ENCODE data around the gene OR2V2.
"Not testable (repeated sequence)": the region's sequence is repeated elsewhere in the genome, so short reads cannot be mapped to it uniquely, and the experiment has no call there.

OR2V2 gene

DNA sequence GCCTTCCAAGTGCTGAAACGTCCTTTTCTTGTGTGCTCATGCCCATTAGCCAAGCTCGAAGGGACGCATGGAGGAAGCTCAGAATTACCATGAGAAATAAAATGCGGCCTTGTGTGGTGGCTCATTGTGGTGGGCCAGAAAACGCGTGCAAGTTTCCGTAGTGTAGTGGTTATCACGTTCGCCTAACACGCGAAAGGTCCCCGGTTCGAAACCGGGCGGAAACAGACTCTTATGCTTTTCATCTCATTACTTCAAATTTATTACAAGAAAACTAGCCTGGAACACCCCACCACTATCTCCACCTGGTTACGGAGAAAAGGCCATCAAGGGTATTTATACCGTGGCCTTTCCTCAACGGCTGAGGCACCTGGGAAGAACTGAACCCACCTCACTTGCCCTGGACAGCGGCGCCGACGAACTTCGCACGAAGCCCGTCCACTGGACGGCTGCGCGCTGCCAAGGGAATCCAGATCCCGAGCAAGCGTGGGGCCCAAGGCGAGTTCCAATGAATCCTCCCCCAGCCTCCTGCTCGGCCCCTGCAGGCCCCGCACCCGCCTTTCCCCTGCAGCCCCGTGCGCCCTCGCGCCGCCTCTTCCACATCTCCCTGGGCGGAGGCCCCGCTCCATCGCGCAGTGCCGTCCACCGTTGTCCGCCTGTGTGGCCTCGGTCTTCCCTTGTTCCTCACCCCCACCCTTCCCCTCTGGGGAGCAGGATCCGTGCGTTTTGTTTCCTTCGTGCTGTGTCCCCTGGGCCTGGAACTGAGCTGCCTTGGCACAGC lies 22.3 kb downstream of the OR2V2 start:
- not testable (repeated sequence) for DNase-seq (ENCODE audit: low spot score)

GRCh38 chr5:181170237-181170825 lies 22.9 kb downstream of the OR2V2 start:
- no peak for DNase-seq (ENCODE audit: low spot score)

GRCh38 chr5:181170996-181171395 lies 23.6 kb downstream of the OR2V2 start:
- DNase-seq (ENCODE audit: low spot score): no peak

DNA sequence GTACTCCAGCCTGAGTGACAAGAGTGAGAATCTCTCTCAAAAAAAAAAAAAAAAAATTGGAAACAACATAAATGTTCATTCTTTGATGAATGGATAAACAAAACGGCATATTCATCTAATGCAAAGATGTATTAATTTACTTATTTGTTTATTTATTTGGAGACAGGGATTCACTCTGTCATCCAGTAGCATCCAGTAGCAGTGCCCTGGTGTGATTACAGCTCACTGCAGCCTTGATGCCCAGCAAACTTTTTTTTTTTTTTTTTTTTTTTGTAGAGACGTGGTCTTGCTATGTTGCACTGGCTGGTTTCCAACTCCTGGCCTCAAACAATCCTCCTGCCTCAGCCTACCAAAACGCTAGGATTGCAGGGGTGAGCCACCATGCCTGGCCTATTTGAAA lies 24.4 kb downstream of the OR2V2 start:
- no peak for DNase-seq (ENCODE audit: low spot score)

DNA sequence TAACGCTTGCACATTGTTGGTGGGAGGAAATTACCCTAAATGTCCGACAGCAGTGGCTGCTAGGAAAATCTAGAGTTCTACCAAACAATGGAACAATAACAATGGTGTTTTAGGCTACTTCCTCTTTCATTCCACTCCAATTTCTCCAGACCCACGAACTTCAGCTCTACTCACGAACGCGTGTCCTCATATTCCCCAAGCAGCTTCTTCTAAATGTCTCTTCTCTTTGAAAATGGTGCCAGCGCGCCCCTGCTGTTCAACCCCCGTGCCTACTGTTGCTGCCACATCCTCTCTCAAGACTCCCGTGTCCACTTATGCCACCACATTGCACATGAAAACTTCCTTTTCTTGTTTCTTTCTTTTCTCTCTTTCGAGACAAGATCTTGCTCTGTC lies 25.6 kb downstream of the OR2V2 start:
- DNase-seq (ENCODE audit: low spot score): peak; percentile 47

- DNase-seq (ENCODE audit: low spot score): peak; percentile 72
Observed at GRCh38 chr5:181173420-181174342, 26.3 kb downstream of the OR2V2 start.

GRCh38 chr5:181176254-181176952 lies 29.0 kb downstream of the OR2V2 start:
- DNase-seq (ENCODE audit: low spot score): no peak

DNA sequence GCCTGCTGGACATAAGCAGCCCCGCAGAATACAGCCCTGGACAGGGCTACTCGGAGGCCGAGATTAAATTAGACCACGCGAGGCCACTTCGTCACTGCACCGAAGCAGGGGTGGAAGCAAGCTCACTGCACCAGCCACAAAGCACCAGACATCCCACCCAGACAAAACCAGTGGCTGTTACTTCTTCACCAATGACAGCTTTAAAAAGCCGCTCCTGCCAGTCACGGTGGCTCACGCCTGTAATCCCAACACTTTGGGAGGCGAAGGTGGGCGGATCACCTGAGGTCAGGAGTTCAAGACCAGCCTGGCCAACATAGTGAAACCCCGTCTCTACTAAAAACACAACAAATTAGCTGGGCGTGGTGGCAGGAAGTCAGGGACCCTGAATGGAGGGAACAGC lies 30.2 kb downstream of the OR2V2 start:
- DNase-seq (ENCODE audit: low spot score): not testable (repeated sequence)

DNA sequence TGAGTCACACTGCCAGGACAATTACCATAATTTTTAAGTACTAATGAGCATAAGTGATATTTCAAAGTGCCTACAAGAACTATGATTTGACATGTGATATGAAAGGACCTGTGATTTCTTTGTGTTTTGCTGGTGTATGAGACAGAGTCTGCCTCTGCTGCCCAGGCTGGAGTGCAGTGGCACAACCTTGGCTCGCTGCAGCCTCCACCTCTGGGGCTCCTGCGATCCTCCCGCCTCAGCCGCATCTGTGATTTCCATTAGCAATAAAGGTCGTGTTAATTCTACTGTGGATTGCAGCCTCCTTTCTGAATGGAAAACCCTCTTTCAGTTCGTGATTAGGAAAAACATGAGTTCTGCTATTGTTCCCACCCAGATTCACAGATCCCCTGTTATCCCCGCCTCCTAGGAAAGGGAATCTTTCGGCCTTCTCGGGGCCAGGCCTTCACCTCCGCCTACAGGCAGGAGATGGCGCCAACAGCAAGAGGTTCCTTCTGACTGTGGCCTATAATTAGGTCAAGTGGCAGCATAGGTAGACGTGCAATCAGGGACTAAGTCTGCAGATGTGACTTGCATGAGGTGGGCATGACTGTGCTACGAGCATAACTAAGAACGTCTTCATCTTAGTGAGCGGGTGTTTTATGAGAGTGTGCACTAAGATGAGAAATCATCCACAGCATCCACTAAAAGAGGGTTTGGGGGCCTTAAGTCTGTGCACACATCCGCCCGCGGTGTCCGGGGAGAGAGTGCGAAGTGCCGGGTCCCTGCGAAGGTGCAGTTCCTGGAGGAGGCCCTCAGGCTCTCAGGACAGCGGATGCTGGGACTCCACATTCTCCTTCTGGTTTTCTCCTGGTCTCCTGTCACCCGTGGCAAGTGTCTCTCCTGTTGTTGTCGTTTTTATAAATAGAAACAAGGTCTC lies 34.5 kb downstream of the OR2V2 start:
- peak; percentile 69 for DNase-seq (ENCODE audit: low spot score)

GRCh38 chr5:181182651-181183050 lies 35.3 kb downstream of the OR2V2 start:
- DNase-seq (ENCODE audit: low spot score): no peak

DNA sequence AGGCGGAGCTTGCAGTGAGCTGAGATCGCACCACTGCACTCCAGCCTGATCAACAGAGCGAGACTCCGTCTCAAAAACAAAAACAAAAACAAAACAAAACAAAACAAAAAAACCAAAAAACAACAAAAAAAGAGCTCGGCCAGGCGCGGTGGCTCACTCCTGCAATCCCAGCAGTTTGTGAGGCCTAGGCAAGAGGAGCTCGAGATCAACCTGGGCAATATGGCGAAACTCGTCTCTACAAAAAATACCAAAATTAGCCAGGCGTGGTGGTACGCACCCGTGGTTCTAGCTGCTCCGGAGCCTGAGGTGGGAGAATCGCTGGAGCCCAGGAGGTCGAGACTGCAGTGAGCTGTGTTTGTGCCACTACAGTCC lies 37.4 kb downstream of the OR2V2 start:
- DNase-seq (ENCODE audit: low spot score): peak; percentile 29

GRCh38 chr5:181185560-181185959 lies 38.2 kb downstream of the OR2V2 start:
- DNase-seq (ENCODE audit: low spot score): no peak

DNA sequence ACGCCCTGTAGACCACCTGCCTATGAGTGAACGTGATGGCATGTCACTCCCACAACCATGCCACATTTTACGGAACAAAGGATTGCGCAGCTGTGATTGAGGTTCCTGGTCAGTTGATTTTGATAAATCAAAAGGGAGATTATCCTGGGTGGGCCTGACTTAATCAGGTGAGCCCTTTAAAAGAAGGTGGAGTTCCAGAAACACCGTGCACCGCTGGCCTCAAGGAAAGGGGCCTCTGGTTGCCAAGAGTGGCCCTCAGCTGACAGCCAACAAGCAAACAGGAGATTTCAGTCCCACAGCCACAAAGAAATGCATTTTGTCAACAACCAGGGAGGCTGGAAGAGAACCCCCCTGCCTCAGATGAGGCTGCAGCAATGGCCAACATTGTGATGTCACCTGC lies 38.6 kb downstream of the OR2V2 start:
- no peak for DNase-seq (ENCODE audit: low spot score)

DNA sequence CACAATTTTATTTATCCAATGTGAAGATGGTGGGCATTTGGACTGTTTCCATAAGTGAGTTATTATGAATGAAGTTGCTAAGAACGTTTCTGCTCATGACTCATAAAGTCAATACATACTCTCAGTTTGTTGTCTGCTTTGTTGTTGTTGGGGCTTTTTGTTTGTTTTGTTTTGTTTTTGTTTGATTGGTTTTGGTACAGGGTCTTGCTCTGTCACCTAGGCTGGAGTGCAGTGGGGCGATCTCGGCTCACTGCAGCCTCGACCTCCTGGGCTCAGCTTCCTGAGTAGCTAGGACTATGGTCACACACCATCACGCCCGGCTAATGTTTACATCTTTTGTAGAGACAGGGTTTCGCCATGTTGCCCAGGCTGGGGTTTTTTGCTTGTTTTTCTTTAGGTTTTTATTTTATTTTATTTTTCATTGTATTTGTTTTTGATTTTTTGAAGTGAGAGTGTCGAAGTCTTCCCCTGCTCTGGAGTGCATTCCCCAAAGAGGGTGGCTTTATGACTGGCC lies 39.7 kb downstream of the OR2V2 start:
- DNase-seq (ENCODE audit: low spot score): no peak

DNA sequence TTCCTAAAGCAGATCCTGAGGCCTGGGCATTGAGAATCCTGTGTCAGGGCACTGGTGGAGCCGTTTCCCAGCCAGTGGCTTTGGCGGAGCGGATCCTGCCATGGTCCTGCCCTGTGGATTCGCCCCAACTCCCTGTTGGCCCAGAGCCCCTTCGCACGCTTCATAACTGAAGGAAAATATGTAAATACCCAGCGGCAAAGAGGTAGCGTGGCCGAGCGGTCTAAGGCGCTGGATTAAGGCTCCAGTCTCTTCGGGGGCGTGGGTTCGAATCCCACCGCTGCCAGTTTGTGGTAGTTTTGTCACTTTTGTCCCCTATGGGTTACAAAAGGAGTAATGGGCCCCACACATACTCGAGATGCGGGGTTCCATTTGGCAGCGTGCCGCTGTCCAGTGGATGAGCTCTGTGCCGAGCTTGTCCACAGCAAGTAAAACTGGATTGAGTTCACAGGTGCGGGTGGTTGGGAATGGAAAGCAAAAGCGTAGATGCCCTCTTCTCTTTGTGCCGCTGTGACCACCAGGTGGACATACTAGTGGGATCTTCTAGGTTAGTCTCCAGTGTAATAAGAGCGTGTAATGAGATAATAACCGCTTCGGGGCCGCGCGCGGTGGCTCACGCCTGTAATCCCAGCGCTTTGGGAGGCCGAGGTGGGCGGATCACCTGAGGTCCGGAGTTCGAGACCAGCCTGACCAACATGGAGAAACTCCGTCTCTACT lies 40.3 kb downstream of the OR2V2 start:
- peak; percentile 81 for DNase-seq (ENCODE audit: low spot score)

DNA sequence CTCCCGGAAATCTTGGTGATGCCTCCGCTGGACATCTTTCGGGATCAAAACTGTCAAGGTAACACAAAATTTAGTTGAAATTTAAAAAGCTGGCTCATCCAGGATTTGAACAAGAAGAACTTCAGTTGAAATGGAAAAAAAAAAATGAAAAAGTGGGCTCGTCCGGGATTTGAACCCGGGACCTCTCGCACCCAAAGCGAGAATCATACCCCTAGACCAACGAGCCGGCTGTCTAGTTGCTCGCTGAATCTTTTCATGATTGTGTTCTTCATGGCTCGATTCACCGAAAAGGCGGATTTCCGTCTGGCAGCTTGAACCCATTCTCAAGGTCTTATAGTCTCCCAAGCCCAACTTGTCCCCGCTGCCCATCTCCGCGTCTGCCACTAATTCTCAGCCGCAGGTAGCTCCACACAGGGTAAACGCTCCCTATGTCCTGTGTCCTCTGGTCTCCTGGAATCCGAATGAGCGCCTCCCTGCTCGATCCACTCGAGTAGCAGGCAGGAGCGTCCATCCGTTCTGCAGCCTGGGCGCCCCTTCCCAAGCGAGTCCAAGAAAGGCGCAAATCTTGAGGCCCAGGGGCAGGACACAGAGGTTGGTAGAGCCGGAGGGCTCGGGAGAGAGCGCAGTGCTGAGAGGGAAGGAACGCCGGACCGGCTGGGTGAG lies 41.4 kb downstream of the OR2V2 start:
- peak; percentile 79 for DNase-seq (ENCODE audit: low spot score)

DNA sequence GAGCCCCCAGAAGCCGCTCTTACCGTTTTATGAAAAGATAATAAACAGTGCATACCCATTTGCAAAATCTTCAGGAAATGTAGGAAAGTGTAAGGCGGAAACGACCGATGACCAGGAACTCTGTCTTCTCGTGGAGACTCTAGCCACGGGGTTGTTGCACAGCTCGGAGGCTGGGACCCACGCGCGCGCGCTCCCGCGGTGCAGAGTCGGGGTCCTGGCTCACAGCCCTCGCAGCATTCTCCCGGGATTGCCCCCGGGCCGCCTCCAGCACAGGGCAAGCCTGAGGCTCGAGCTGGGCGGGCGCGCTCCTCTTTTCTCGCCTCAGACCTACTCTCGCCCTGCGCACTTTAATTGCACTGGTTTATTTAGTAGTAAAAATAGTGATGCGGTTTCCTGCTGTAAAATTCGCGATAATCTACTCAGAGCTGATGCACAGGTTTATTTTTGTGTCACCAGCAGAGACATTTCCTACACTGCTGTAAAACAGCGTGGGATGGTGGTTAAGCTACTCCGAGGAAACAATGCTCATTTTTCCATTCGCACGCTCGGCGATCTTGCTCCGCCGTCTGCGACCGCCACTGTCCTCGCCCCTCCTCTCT lies 42.1 kb downstream of the OR2V2 start:
- no peak for DNase-seq (ENCODE audit: low spot score)

- peak; percentile 38 for DNase-seq (ENCODE audit: low spot score)
Observed at GRCh38 chr5:181189962-181190710, 42.8 kb downstream of the OR2V2 start.

Measured in LoVo (cell line).